Neural cell (in vitro differentiated cells): Measurements from ENCODE around the gene ZNF557. TPM values are rescaled to one million over a fixed set of nuclear protein-coding genes. Genes with fewer than 3 reads are reported as not detected.

Source experiments
- H2AFZ ChIP-seq: fragments of 200-600, 300-800 bp; sonication (generic), shearing (Covaris generic); 2 replicates; pipeline ENCODE4 v1.6.0; 2014; ENCODE audit warnings: low read depth, mild to moderate bottlenecking, antibody characterized with exemption, low read length, moderate library complexity
- H3F3A ChIP-seq: fragments of 200-600 bp; shearing (Covaris generic); 2 replicates; pipeline ENCODE4 v1.6.1; 2016; ENCODE audit warnings: mild to moderate bottlenecking, moderate library complexity, mixed read lengths, antibody characterized with exemption, low read length; ENCODE audit not compliant: insufficient read depth, poor library complexity, severe bottlenecking
- H3K27ac ChIP-seq: fragments of 200-600, 300-800 bp; sonication (generic), shearing (Covaris generic); 2 replicates; pipeline ENCODE4 v1.5.1; 2014; ENCODE audit warnings: mild to moderate bottlenecking, low read length, moderate library complexity
- H3K27me3 ChIP-seq: fragments of 300-800, 200-600 bp; sonication (generic), shearing (Covaris generic); 2 replicates; pipeline ENCODE4 v1.6.0; 2014; ENCODE audit warnings: mild to moderate bottlenecking, low read depth, low read length, moderate library complexity; ENCODE audit not compliant: insufficient read depth
- H3K36me3 ChIP-seq: fragments of 300-800, 200-600 bp; sonication (generic), shearing (Covaris generic); 2 replicates; pipeline ENCODE4 v1.5.1; 2014; ENCODE audit warnings: mild to moderate bottlenecking, antibody characterized with exemption, low read length, moderate library complexity; ENCODE audit not compliant: insufficient read depth
- H3K4me2 ChIP-seq: fragments of 300-800, 200-600 bp; sonication (generic), shearing (Covaris generic); 2 replicates; pipeline ENCODE4 v1.6.0; 2014; ENCODE audit warnings: mild to moderate bottlenecking, low read length
- H3K4me3 ChIP-seq: fragments of 300-800, 200-600 bp; sonication (generic), shearing (Covaris generic); 2 replicates; pipeline ENCODE4 v1.5.1; 2014; ENCODE audit warnings: mild to moderate bottlenecking, low read length, moderate library complexity
- H3K79me2 ChIP-seq: fragments of 200-600 bp; shearing (Covaris generic); replicated peaks from 2 replicates; pipeline ENCODE4 v1.6.0; 2014; ENCODE audit warnings: mild to moderate bottlenecking, low read length, moderate library complexity; ENCODE audit not compliant: insufficient read depth
- H3K9ac ChIP-seq: fragments of 300-800, 200-600 bp; sonication (generic), shearing (Covaris generic); 2 replicates; pipeline ENCODE4 v1.6.1; 2016; ENCODE audit warnings: mild to moderate bottlenecking, low read length, mixed read lengths
- H3K9me2 ChIP-seq: fragments of 200-600 bp; shearing (Covaris generic); 2 replicates; pipeline ENCODE4 v1.6.1; 2016; ENCODE audit warnings: mild to moderate bottlenecking, low read length, mixed read lengths; ENCODE audit not compliant: insufficient read depth
- H3K9me3 ChIP-seq: fragments of 200-600, 300-800 bp; sonication (generic), shearing (Covaris generic); 2 replicates; pipeline ENCODE4 v1.6.1; 2016; ENCODE audit warnings: mild to moderate bottlenecking, mixed run types, low read length, moderate library complexity, mixed read lengths
- H4K20me1 ChIP-seq: fragments of 200-600 bp; shearing (Covaris generic); 2 replicates; pipeline ENCODE4 v1.6.1; 2016; ENCODE audit warnings: mild to moderate bottlenecking, mixed run types; ENCODE audit not compliant: insufficient read depth
- CTCF ChIP-seq: fragments of 450-650 bp; IDR thresholded peaks from 2 replicates; pipeline ENCODE4 v1.5.1; 2014; ENCODE audit warnings: antibody characterized with exemption, mild to moderate bottlenecking, moderate library complexity; ENCODE audit not compliant: poor library complexity, severe bottlenecking
- EP300 ChIP-seq: fragments of 450-650 bp; conservative IDR thresholded peaks from 2 replicates; pipeline ENCODE4 v1.6.1; 2014; ENCODE audit warnings: antibody characterized with exemption, mild to moderate bottlenecking, moderate library complexity; ENCODE audit not compliant: poor library complexity, severe bottlenecking
- EZH2 ChIP-seq: fragments of 200-600, 300-800 bp; shearing (Covaris generic), sonication (generic); IDR thresholded peaks from 2 replicates; pipeline ENCODE4 v1.6.1; 2014; ENCODE audit warnings: antibody characterized with exemption, low read length, borderline replicate concordance, mild to moderate bottlenecking; ENCODE audit not compliant: insufficient read depth, poor library complexity, severe bottlenecking
- MXI1 ChIP-seq: fragments of 450-650 bp; conservative IDR thresholded peaks from 2 replicates; pipeline ENCODE4 v1.6.1; 2014; ENCODE audit warnings: antibody characterized with exemption, mild to moderate bottlenecking; ENCODE audit not compliant: poor library complexity, severe bottlenecking
- POLR2AphosphoS5 ChIP-seq: IDR thresholded peaks from 2 replicates; pipeline ENCODE4 v1.6.1; 2012
- RAD21 ChIP-seq: fragments of 450-650 bp; conservative IDR thresholded peaks from 2 replicates; pipeline ENCODE4 v1.6.1; 2014; ENCODE audit warnings: antibody characterized with exemption, mild to moderate bottlenecking, moderate library complexity
- REST ChIP-seq: IDR thresholded peaks from 2 replicates; pipeline ENCODE4 v1.6.1; 2012; ENCODE audit warnings: borderline replicate concordance
- SMC3 ChIP-seq: fragments of 450-650 bp; conservative IDR thresholded peaks from 2 replicates; pipeline ENCODE4 v1.6.1; 2014; ENCODE audit warnings: antibody characterized with exemption, mild to moderate bottlenecking, moderate library complexity; ENCODE audit not compliant: poor library complexity
- TAF1 ChIP-seq: IDR thresholded peaks from 2 replicates; pipeline ENCODE4 v1.6.1; 2012; ENCODE audit warnings: low read depth
- polyA plus RNA-seq: library from polyadenylated mRNA; depleted of rRNA; stranded (reverse); fragments of >200 nt; gene quantifications from 2 replicates; pipeline ENCODE4 v1.2.3, GENCODE V29; 2014

Gene ZNF557
- polyA plus RNA-seq, 1 donor from 2014 or later, result 7.7 TPM

GRCh38 chr19:7137120-7137519, 67.6 kb downstream of the ZNF557 start:
- TF ChIP-seq REST (no peak), TAF1 (no peak), CTCF (no peak), SMC3 (no peak), RAD21 (no peak), EZH2 (no peak), POLR2AphosphoS5 (no peak), MXI1 (no peak), EP300 (no peak)
- no peak overlapping the region for H3K9ac ChIP-seq
- no peak overlapping the region for H2AFZ ChIP-seq
- no peaks in the 10 kb centered on the region for H3K9me2 ChIP-seq
- no peaks in the 10 kb centered on the region for H3K79me2 ChIP-seq
- H4K20me1 ChIP-seq, result no peaks in the 10 kb centered on the region
- no peaks in the 10 kb centered on the region for H3F3A ChIP-seq
- H3K36me3 ChIP-seq, result peaks cover 12% of the 10 kb centered on the region
- no peaks in the 10 kb centered on the region for H3K27me3 ChIP-seq
- no peak overlapping the region for H3K27ac ChIP-seq
- no peak overlapping the region for H3K4me2 ChIP-seq
- H3K4me3 ChIP-seq, result no peak overlapping the region
- peaks cover 6% of the 10 kb centered on the region for H3K9me3 ChIP-seq

Other genes starting within 250 kb of the ZNF557 start
- not detected in 2 replicates for gene ADGRE1, start 182.1 kb upstream of the ZNF557 start, polyA plus RNA-seq
- gene MBD3L2B, start 48.3 kb upstream of the ZNF557 start, polyA plus RNA-seq, result not detected in 2 replicates
- not detected in 2 replicates for gene MBD3L5, start 39.1 kb upstream of the ZNF557 start, polyA plus RNA-seq
- gene MBD3L4, start 29.5 kb upstream of the ZNF557 start, polyA plus RNA-seq, result not detected in 2 replicates
- not detected in 2 replicates for gene MBD3L2, start 20.4 kb upstream of the ZNF557 start, polyA plus RNA-seq
- gene MBD3L3, start 11.0 kb upstream of the ZNF557 start, polyA plus RNA-seq, result not detected in 2 replicates
- 16.0 and 19.6 TPM in 2 replicates for gene INSR, start 224.7 kb downstream of the ZNF557 start, polyA plus RNA-seq